HG03439 (cell line): ENCODE measurements around the gene ARHGAP21.

Source experiments
- ATAC-seq: cut with Tn5 transposase; IDR thresholded peaks from one replicate; pipeline ENCODE4 v1.9.1; 2021; ENCODE audit warnings: mild to moderate bottlenecking, moderate library complexity; ENCODE audit not compliant: unreplicated experiment

ARHGAP21 gene

GRCh38 chr10:24545585-24545984 lies 178.1 kb downstream of the ARHGAP21 start:
- no peak for ATAC-seq

GRCh38 chr10:24544776-24545175 lies 178.9 kb downstream of the ARHGAP21 start:
- ATAC-seq: no peak

GRCh38 chr10:24542314-24543270 lies 181.1 kb downstream of the ARHGAP21 start:
- ATAC-seq: no peak

- ATAC-seq: no peak
Observed at GRCh38 chr10:24541239-24541753, 182.4 kb downstream of the ARHGAP21 start.

GRCh38 chr10:24536636-24537035 lies 187.1 kb downstream of the ARHGAP21 start:
- no peak for ATAC-seq

GRCh38 chr10:24533981-24534380 lies 189.7 kb downstream of the ARHGAP21 start:
- ATAC-seq: no peak
